Hepatocyte (in vitro differentiated cells): ENCODE results near the gene ID3.

Source experiments
- EZH2phosphoT487 ChIP-seq: fragments of 200-600 bp; sonication (generic); IDR thresholded peaks from one replicate; pipeline ENCODE4 v1.6.1; 2018; ENCODE audit warnings: antibody characterized with exemption, mild to moderate bottlenecking, low read depth, moderate library complexity; ENCODE audit not compliant: unreplicated experiment, severe bottlenecking
- TF ChIP-seq, protein P1 (sequence below): fragments of 200-600 bp; sonication (generic); IDR thresholded peaks from 2 replicates; pipeline ENCODE4 v1.5.1; 2016; ENCODE audit warnings: antibody characterized with exemption, mild to moderate bottlenecking; ENCODE audit not compliant: poor library complexity

DNA sequence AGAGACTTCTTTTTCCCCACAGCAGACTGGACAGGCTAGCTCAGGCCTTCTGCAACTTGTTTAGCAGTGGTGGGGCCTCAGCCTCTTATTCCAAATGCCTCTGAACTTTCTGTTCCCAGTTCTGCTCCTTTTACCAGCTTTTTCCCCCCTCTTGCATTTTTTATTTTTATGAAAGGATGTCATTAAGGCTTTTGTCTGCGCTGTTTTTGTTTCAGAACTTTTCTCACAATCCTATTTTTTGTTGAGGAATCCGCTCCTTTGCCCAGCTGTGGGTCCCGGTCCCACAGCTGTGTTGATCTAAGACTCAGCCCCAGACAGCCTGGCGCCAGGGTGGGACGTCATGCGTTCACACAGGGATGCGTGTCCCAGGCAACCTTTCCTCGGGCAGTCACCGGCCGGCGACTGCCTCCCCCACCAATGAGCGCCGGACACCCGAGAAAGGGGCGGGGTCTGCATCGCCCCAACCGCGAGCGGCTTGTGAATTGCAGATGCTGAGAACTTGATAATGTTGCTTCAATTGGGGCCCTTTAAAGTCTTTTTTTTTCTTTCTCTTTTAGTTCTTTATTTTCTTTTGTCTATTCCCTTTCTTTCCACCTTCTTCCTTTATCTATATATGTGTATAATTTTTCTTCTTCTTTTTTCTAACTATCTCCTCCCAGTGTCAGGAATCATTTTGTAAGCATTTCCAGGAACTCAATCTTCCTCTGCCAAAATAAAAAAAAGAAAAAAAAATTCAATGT, 3.0 kb upstream of the ID3 start:
- TF ChIP-seq, protein P1, sequence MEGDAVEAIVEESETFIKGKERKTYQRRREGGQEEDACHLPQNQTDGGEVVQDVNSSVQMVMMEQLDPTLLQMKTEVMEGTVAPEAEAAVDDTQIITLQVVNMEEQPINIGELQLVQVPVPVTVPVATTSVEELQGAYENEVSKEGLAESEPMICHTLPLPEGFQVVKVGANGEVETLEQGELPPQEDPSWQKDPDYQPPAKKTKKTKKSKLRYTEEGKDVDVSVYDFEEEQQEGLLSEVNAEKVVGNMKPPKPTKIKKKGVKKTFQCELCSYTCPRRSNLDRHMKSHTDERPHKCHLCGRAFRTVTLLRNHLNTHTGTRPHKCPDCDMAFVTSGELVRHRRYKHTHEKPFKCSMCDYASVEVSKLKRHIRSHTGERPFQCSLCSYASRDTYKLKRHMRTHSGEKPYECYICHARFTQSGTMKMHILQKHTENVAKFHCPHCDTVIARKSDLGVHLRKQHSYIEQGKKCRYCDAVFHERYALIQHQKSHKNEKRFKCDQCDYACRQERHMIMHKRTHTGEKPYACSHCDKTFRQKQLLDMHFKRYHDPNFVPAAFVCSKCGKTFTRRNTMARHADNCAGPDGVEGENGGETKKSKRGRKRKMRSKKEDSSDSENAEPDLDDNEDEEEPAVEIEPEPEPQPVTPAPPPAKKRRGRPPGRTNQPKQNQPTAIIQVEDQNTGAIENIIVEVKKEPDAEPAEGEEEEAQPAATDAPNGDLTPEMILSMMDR, result no peak
- TF ChIP-seq EZH2phosphoT487, result no peak
